Measurements from ENCODE around the gene PTPRM. TPM values are rescaled to one million over a fixed set of nuclear protein-coding genes. Genes with fewer than 3 reads are reported as not detected.

PTPRM gene
- total RNA-seq, 1 donor from 2014 or later, result 109 TPM

- no peak for DNase-seq
Observed at GRCh38 chr18:8238507-8238906, 671.4 kb downstream of the PTPRM start.

GRCh38 chr18:8241731-8242130 lies 674.6 kb downstream of the PTPRM start:
- no peak for DNase-seq

- peak; percentile 40 for DNase-seq
Observed at GRCh38 chr18:8242151-8242696, 675.1 kb downstream of the PTPRM start.

- DNase-seq, result no peak
Observed at GRCh38 chr18:8247700-8248099, 680.6 kb downstream of the PTPRM start.

- no peak for DNase-seq
Observed at GRCh38 chr18:8248576-8248975, 681.5 kb downstream of the PTPRM start.

- no peak for DNase-seq
Observed at GRCh38 chr18:8249811-8250210, 682.7 kb downstream of the PTPRM start.

- no peak for DNase-seq
Observed at GRCh38 chr18:8252371-8252770, 685.3 kb downstream of the PTPRM start.

GRCh38 chr18:8253944-8254343 lies 686.8 kb downstream of the PTPRM start:
- peak; percentile 59 for DNase-seq

GRCh38 chr18:8254654-8255053 lies 687.5 kb downstream of the PTPRM start:
- peak; percentile 86 for DNase-seq

GRCh38 chr18:8257851-8258434 lies 690.8 kb downstream of the PTPRM start:
- no peak for DNase-seq

GRCh38 chr18:8260319-8260718 lies 693.2 kb downstream of the PTPRM start:
- DNase-seq, result no peak

GRCh38 chr18:8260827-8261226 lies 693.7 kb downstream of the PTPRM start:
- peak; percentile 64 for DNase-seq

- DNase-seq, result peak; percentile 24
Observed at GRCh38 chr18:8261651-8262091, 694.6 kb downstream of the PTPRM start.

- peak; percentile 30 for DNase-seq
Observed at GRCh38 chr18:8262221-8262620, 695.1 kb downstream of the PTPRM start.

- DNase-seq, result no peak
Observed at GRCh38 chr18:8264116-8264515, 697.0 kb downstream of the PTPRM start.

- peak; percentile 92 for DNase-seq
Observed at GRCh38 chr18:8264861-8265411, 697.8 kb downstream of the PTPRM start.

- DNase-seq, result no peak
Observed at GRCh38 chr18:8272254-8272653, 705.1 kb downstream of the PTPRM start.

GRCh38 chr18:8274370-8274769 lies 707.3 kb downstream of the PTPRM start:
- DNase-seq, result no peak

- no peak for DNase-seq
Observed at GRCh38 chr18:8276406-8276805, 709.3 kb downstream of the PTPRM start.

GRCh38 chr18:8277270-8277669 lies 710.2 kb downstream of the PTPRM start:
- no peak for DNase-seq

GRCh38 chr18:8279346-8279745 lies 712.2 kb downstream of the PTPRM start:
- DNase-seq, result no peak

- DNase-seq, result no peak
Observed at GRCh38 chr18:8279781-8280330, 712.7 kb downstream of the PTPRM start.

GRCh38 chr18:8283891-8284585 lies 716.9 kb downstream of the PTPRM start:
- DNase-seq, result peak; percentile 34

Measured in tongue (tissue), 2 donors.